ENCODE results near the gene RPL38.

RPL38 gene

GRCh38 chr17:74203439-74204240 lies at the start of gene RPL38:
Gene RPL38, plus strand, starts transcription at chr17:74203678. Its CDS starts 278 bp downstream, at chr17:74203956.
- peak; percentile 89 to 91 for DNase-seq (ENCODE audit: low read depth in 2 of 2)

GRCh38 chr17:74153821-74154430 lies 49.6 kb upstream of the RPL38 start:
- DNase-seq (ENCODE audit: low read depth in 2 of 2), result no peak

GRCh38 chr17:74156878-74157277 lies 46.6 kb upstream of the RPL38 start:
- DNase-seq (ENCODE audit: low read depth in 2 of 2), result no peak

GRCh38 chr17:74157366-74157765 lies 46.1 kb upstream of the RPL38 start:
- DNase-seq (ENCODE audit: low read depth in 2 of 2), result no peak

- no peak for DNase-seq (ENCODE audit: low read depth in 2 of 2)
Observed at GRCh38 chr17:74158761-74159160, 44.7 kb upstream of the RPL38 start.

GRCh38 chr17:74159226-74159840 lies 44.1 kb upstream of the RPL38 start:
- no peak for DNase-seq (ENCODE audit: low read depth in 2 of 2)

- no peak for DNase-seq (ENCODE audit: low read depth in 2 of 2)
Observed at GRCh38 chr17:74160656-74161502, 42.6 kb upstream of the RPL38 start.

GRCh38 chr17:74161503-74161875 lies 42.0 kb upstream of the RPL38 start:
- no peak for DNase-seq (ENCODE audit: low read depth in 2 of 2)

- DNase-seq (ENCODE audit: low read depth in 2 of 2), result no peak
Observed at GRCh38 chr17:74163271-74163821, 40.1 kb upstream of the RPL38 start.

- no peak for DNase-seq (ENCODE audit: low read depth in 2 of 2)
Observed at GRCh38 chr17:74163836-74164235, 39.6 kb upstream of the RPL38 start.

- no peak for DNase-seq (ENCODE audit: low read depth in 2 of 2)
Observed at GRCh38 chr17:74164446-74165045, 38.9 kb upstream of the RPL38 start.

GRCh38 chr17:74165797-74166365 lies 37.6 kb upstream of the RPL38 start:
- no peak for DNase-seq (ENCODE audit: low read depth in 2 of 2)

GRCh38 chr17:74170924-74171323 lies 32.6 kb upstream of the RPL38 start:
- no peak for DNase-seq (ENCODE audit: low read depth in 2 of 2)

- no peak for DNase-seq (ENCODE audit: low read depth in 2 of 2)
Observed at GRCh38 chr17:74172700-74173099, 30.8 kb upstream of the RPL38 start.

- DNase-seq (ENCODE audit: low read depth in 2 of 2), result peak in 1 of 2 experiments; percentile 28
Observed at GRCh38 chr17:74176546-74177001, 26.9 kb upstream of the RPL38 start.

GRCh38 chr17:74177018-74177450 lies 26.4 kb upstream of the RPL38 start:
- DNase-seq (ENCODE audit: low read depth in 2 of 2), result no peak

- DNase-seq (ENCODE audit: low read depth in 2 of 2), result no peak
Observed at GRCh38 chr17:74179576-74179975, 23.9 kb upstream of the RPL38 start.

- no peak for DNase-seq (ENCODE audit: low read depth in 2 of 2)
Observed at GRCh38 chr17:74180336-74180735, 23.1 kb upstream of the RPL38 start.

- no peak for DNase-seq (ENCODE audit: low read depth in 2 of 2)
Observed at GRCh38 chr17:74181341-74181740, 22.1 kb upstream of the RPL38 start.

GRCh38 chr17:74182041-74182723 lies 21.3 kb upstream of the RPL38 start:
- DNase-seq (ENCODE audit: low read depth in 2 of 2), result no peak

All from fibroblast of skin of left biceps (primary cell).